ENCODE measurements around the gene FNBP1L. TPM values are rescaled to one million over a fixed set of nuclear protein-coding genes. Genes with fewer than 3 reads are reported as not detected.

The FNBP1L gene
- total and polyA plus RNA-seq, 10 of the 15 experiments (the other 5 are each of a cell fraction or from before 2014, with no cell fraction given) = 0.02 to 0.12 (median 0.07) TPM; not detected in 4

DNA sequence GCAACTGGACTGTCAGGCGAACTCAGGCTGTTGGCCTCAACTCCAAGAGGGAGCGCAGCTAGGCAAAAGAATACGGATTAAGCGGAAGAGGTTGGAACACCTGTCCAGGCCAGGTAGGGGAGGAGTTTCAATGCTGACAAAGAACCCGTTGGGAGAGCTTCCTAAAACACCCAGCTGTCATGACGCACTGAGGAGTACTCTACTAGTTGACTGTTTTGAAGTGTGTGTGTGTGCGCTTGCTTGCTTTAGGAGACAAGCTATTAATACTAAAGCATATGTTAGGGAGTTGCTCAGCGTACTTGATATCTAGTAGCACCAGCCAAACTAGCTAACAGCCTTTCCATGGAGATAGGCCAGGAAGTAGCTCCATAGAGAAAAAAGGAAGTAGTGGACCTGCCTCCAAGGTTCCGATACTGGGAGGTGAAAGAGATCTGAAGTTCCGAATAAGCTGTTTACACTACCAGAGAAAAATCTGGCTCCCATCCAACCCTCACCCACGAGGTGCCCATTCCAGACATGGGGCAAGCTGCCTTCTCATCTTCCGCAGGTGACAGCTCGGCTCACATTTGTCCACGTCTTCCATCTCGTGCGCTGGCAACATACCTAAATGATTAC, 974 bp upstream of the FNBP1L start:
- no TSS peak for BruUV-seq (replicated peaks)
- POLR2A ChIA-PET = no interaction called here
- in situ Hi-C loops (cut with MboI) (loop anchor here (25.0 kb wide), 1 partner anchor 390 kb away; no protein-coding TSS in a partner anchor), intact Hi-C loops (cut with micrococcal nuclease; ENCODE audit: unreplicated experiment) (no loop called here)
- H3K4me3 ChIP-seq = no peak overlapping the region
- RAD21 ChIA-PET (ENCODE audit: unreplicated experiment) = interaction anchor here (0.9 kb wide), 1 partner anchor 13 kb away, joined by 5 read pairs; no protein-coding TSS in a partner anchor
- DNase-seq (ENCODE audit: low read depth, low spot score) (no peak), ATAC-seq (no peak), FAIRE-seq (no peak)
- no peak overlapping the region for H3K9ac ChIP-seq (ENCODE audit: control insufficient read depth, insufficient read depth, low read length)
- CTCF ChIA-PET = interaction anchor here (1.5 to 1.7 kb wide), 2 partner anchors 142 to 183 kb away, joined by 5 read pairs; no protein-coding TSS in a partner anchor
- H3K4me1 ChIP-seq (ENCODE audit: control insufficient read depth, insufficient read depth, low read length) = peaks cover 3% of the 10 kb centered on the region; the same call in 1 of the 2 replicates
- SMC1A ChIA-PET (ENCODE audit: uncharacterized antibody, unreplicated experiment) = interaction anchor here (0.6 to 1.2 kb wide), 6 partner anchors 9 to 401 kb away, joined by 3 to 5 read pairs (median 3); no protein-coding TSS in a partner anchor
- no peak overlapping the region for H2AFZ ChIP-seq (ENCODE audit: control insufficient read depth, low read depth, low read length)
- H3K79me2 ChIP-seq (ENCODE audit: control insufficient read depth, insufficient read depth, low read length) = no peaks in the 10 kb centered on the region
- H3K36me3 ChIP-seq (ENCODE audit: control insufficient read depth in 2 of 2, insufficient read depth in 2 of 2, low read length in 1 of 2) = no peaks in the 10 kb centered on the region
- no peaks in the 10 kb centered on the region for H4K20me1 ChIP-seq (ENCODE audit: control insufficient read depth, insufficient read depth)
- H3K27me3 ChIP-seq (replicated peaks in 1 of 2; ENCODE audit: control insufficient read depth in 2 of 2, insufficient read depth in 2 of 2, low read length in 1 of 2) = peaks cover 11 to 25% of the 10 kb centered on the region in 2 experiments
- H3K27ac ChIP-seq (ENCODE audit: control insufficient read depth, insufficient read depth) = no peak overlapping the region
- H3K9me3 ChIP-seq (replicated peaks; ENCODE audit: control insufficient read depth, insufficient read depth, low read length) = no peaks in the 10 kb centered on the region
- no peak overlapping the region for H3K4me2 ChIP-seq (ENCODE audit: control insufficient read depth, insufficient read depth)
- 32% methylated on average over 16 of the region's 16 CpGs for WGBS (ENCODE audit: insufficient coverage, insufficient replicate concordance, low lambda C conversion rate, missing lambda C conversion rate)
- TF ChIP-seq TBL1XR1 (IDR thresholded peaks at IDR 0.05; ENCODE audit: low read depth, low read length) = no peak
- no peak for TF ChIP-seq SP1 (IDR thresholded peaks at IDR 0.05; ENCODE audit: low read depth, low read length)
- no peak for TF ChIP-seq MTA3 (IDR thresholded peaks at IDR 0.05; ENCODE audit: borderline replicate concordance, low read length)
- no peak for TF ChIP-seq HDAC6 (IDR thresholded peaks at IDR 0.05; ENCODE audit: unreplicated experiment)
- TF ChIP-seq TCF12 (IDR thresholded peaks at IDR 0.05; ENCODE audit: low read depth, low read length) = no peak
- no peak for TF ChIP-seq WRNIP1 (IDR thresholded peaks at IDR 0.05; ENCODE audit: borderline replicate concordance, low read depth, low read length)
- no peak for TF ChIP-seq HDGF (IDR thresholded peaks at IDR 0.05)
- no peak for TF ChIP-seq CEBPB (IDR thresholded peaks at IDR 0.05; ENCODE audit: borderline replicate concordance in 1 of 2, low read depth in 2 of 2, low read length in 2 of 2)
- no peak for TF ChIP-seq POU2F2 (IDR thresholded peaks at IDR 0.05; ENCODE audit: borderline replicate concordance, low read depth, low read length)
- TF ChIP-seq JUNB (IDR thresholded peaks at IDR 0.05) = no peak
- no peak for TF ChIP-seq NFXL1 (IDR thresholded peaks at IDR 0.05; ENCODE audit: borderline replicate concordance)
- TF ChIP-seq, protein P1, sequence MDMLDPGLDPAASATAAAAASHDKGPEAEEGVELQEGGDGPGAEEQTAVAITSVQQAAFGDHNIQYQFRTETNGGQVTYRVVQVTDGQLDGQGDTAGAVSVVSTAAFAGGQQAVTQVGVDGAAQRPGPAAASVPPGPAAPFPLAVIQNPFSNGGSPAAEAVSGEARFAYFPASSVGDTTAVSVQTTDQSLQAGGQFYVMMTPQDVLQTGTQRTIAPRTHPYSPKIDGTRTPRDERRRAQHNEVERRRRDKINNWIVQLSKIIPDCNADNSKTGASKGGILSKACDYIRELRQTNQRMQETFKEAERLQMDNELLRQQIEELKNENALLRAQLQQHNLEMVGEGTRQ (IDR thresholded peaks at IDR 0.05; ENCODE audit: borderline replicate concordance, low read depth, low read length) = no peak
- TF ChIP-seq ZNF207 (IDR thresholded peaks at IDR 0.05; ENCODE audit: borderline replicate concordance) = no peak
- TF ChIP-seq IKZF2 (IDR thresholded peaks at IDR 0.05) = no peak
- TF ChIP-seq LARP7 (IDR thresholded peaks at IDR 0.05) = no peak
- TF ChIP-seq, protein P2, sequence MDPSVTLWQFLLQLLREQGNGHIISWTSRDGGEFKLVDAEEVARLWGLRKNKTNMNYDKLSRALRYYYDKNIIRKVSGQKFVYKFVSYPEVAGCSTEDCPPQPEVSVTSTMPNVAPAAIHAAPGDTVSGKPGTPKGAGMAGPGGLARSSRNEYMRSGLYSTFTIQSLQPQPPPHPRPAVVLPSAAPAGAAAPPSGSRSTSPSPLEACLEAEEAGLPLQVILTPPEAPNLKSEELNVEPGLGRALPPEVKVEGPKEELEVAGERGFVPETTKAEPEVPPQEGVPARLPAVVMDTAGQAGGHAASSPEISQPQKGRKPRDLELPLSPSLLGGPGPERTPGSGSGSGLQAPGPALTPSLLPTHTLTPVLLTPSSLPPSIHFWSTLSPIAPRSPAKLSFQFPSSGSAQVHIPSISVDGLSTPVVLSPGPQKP (IDR thresholded peaks at IDR 0.05; ENCODE audit: low read depth, low read length) = no peak
- no peak for TF ChIP-seq ETV6 (conservative IDR thresholded peaks at IDR 0.05 in 1 of 2, IDR thresholded peaks at IDR 0.05 in 1 of 2; ENCODE audit: borderline replicate concordance in 1 of 2, low read depth in 1 of 2)
- TF ChIP-seq, protein P3, sequence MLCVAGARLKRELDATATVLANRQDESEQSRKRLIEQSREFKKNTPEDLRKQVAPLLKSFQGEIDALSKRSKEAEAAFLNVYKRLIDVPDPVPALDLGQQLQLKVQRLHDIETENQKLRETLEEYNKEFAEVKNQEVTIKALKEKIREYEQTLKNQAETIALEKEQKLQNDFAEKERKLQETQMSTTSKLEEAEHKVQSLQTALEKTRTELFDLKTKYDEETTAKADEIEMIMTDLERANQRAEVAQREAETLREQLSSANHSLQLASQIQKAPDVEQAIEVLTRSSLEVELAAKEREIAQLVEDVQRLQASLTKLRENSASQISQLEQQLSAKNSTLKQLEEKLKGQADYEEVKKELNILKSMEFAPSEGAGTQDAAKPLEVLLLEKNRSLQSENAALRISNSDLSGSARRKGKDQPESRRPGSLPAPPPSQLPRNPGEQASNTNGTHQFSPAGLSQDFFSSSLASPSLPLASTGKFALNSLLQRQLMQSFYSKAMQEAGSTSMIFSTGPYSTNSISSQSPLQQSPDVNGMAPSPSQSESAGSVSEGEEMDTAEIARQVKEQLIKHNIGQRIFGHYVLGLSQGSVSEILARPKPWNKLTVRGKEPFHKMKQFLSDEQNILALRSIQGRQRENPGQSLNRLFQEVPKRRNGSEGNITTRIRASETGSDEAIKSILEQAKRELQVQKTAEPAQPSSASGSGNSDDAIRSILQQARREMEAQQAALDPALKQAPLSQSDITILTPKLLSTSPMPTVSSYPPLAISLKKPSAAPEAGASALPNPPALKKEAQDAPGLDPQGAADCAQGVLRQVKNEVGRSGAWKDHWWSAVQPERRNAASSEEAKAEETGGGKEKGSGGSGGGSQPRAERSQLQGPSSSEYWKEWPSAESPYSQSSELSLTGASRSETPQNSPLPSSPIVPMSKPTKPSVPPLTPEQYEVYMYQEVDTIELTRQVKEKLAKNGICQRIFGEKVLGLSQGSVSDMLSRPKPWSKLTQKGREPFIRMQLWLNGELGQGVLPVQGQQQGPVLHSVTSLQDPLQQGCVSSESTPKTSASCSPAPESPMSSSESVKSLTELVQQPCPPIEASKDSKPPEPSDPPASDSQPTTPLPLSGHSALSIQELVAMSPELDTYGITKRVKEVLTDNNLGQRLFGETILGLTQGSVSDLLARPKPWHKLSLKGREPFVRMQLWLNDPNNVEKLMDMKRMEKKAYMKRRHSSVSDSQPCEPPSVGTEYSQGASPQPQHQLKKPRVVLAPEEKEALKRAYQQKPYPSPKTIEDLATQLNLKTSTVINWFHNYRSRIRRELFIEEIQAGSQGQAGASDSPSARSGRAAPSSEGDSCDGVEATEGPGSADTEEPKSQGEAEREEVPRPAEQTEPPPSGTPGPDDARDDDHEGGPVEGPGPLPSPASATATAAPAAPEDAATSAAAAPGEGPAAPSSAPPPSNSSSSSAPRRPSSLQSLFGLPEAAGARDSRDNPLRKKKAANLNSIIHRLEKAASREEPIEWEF (IDR thresholded peaks at IDR 0.05; ENCODE audit: insufficient replicate concordance, low read depth, low read length) = no peak

Data from GM12878 (cell line).